DOHH2 (cell line): Measurements from ENCODE around the gene RRAGB.
A peak's percentile ranks its signal among the peaks of the same experiment; 100 is the strongest.

Experiments
- H3F3A ChIP-seq: fragments of 200-600 bp; sonication (generic), shearing (Covaris generic); 2 replicates; pipeline ENCODE4 v1.6.0; 2016; ENCODE audit warnings: antibody characterized with exemption, mild to moderate bottlenecking; ENCODE audit not compliant: control insufficient read depth, insufficient read depth
- H3K27ac ChIP-seq: fragments of 200-600 bp; sonication (generic); 2 replicates; pipeline ENCODE4 v1.5.1; 2014; ENCODE audit warnings: low read depth, mild to moderate bottlenecking, low read length, moderate library complexity
- H3K27me3 ChIP-seq: fragments of 200-600 bp; sonication (generic); 2 replicates; pipeline ENCODE4 v1.6.1; 2014; ENCODE audit warnings: mild to moderate bottlenecking, low read length, mixed read lengths; ENCODE audit not compliant: control insufficient read depth
- H3K36me3 ChIP-seq: fragments of 200-600 bp; sonication (generic); 2 replicates; pipeline ENCODE4 v1.6.1; 2014; ENCODE audit warnings: mild to moderate bottlenecking, low read length, moderate library complexity, mixed read lengths; ENCODE audit not compliant: control insufficient read depth
- H3K4me1 ChIP-seq: fragments of 200-600 bp; sonication (generic); 2 replicates; pipeline ENCODE4 v1.6.1; 2014; ENCODE audit warnings: mild to moderate bottlenecking, low read length, mixed read lengths; ENCODE audit not compliant: control insufficient read depth
- H3K4me2 ChIP-seq: fragments of 200-600 bp; sonication (generic); 2 replicates; pipeline ENCODE4 v1.6.0; 2014; ENCODE audit warnings: mild to moderate bottlenecking, low read length, moderate library complexity
- H3K4me3 ChIP-seq: fragments of 200-600 bp; sonication (generic); 2 replicates; pipeline ENCODE4 v1.5.1; 2014; ENCODE audit warnings: mild to moderate bottlenecking, low read length, mixed read lengths
- H3K79me2 ChIP-seq: fragments of 200-600 bp; sonication (generic); 2 replicates; pipeline ENCODE4 v1.6.1; 2014; ENCODE audit warnings: mild to moderate bottlenecking, low read length, mixed read lengths; ENCODE audit not compliant: control insufficient read depth
- H3K9me2 ChIP-seq: fragments of 200-600 bp; sonication (generic); replicated peaks from 2 replicates; pipeline ENCODE4 v1.6.1; 2014; ENCODE audit warnings: mild to moderate bottlenecking, low read length, mixed read lengths; ENCODE audit not compliant: control insufficient read depth
- H3K9me3 ChIP-seq: fragments of 200-600 bp; sonication (generic); 2 replicates; pipeline ENCODE4 v1.6.1; 2014; ENCODE audit warnings: antibody characterized with exemption, low read length, mixed read lengths; ENCODE audit not compliant: control insufficient read depth, insufficient read depth
- H4K20me1 ChIP-seq: fragments of 200-600 bp; sonication (generic); 2 replicates; pipeline ENCODE4 v1.6.0; 2014; ENCODE audit warnings: low read depth, mild to moderate bottlenecking, antibody characterized with exemption, low read length, moderate library complexity; ENCODE audit not compliant: control insufficient read depth, insufficient read depth
- CTCF ChIP-seq: fragments of 200-600 bp; sonication (generic); IDR thresholded peaks from one replicate; pipeline ENCODE4 v1.5.1; 2014; ENCODE audit warnings: antibody characterized with exemption, mild to moderate bottlenecking, low read depth, low read length; ENCODE audit not compliant: poor library complexity, severe bottlenecking
- EZH2phosphoT487 ChIP-seq: fragments of 200-600 bp; sonication (generic); IDR thresholded peaks from 2 replicates; pipeline ENCODE4 v1.6.1; 2017; ENCODE audit warnings: borderline replicate concordance, mild to moderate bottlenecking, antibody characterized with exemption, low read length, moderate library complexity, mixed read lengths

Gene RRAGB

DNA sequence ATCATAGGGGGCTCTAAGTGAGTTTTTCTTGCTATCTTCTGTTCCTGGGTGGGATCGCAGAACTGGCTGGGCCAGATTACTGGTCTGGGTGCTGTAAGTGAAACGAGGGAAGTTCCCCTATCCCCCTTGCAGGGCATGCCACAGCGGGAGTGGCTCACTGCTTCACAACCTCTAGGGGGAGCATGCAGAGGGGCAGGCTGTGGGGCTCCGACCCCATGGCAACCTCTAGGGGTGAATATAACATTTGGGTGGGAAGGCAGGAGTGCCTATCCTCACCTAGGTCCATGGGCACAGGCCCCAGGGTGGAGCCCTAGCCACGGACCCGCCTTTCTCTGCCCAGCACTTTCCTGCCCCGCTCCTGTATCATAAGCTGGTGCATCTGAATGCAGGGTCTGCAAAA lies 1.7 kb upstream of the RRAGB start:
- no peaks in the 10 kb centered on the region for H3K27me3 ChIP-seq
- no peaks in the 10 kb centered on the region for H3K9me2 ChIP-seq
- peaks cover 11% of the 10 kb centered on the region; the same call in 1 of the 2 replicates for H3K4me1 ChIP-seq
- no peak overlapping the region for H3K4me2 ChIP-seq
- no peaks in the 10 kb centered on the region for H3K9me3 ChIP-seq
- no peak overlapping the region for H3K4me3 ChIP-seq
- TF ChIP-seq EZH2phosphoT487 (no peak), CTCF (peak; percentile 51)
- no peak overlapping the region for H3K27ac ChIP-seq
- peaks cover 5% of the 10 kb centered on the region for H3K79me2 ChIP-seq
- H3F3A ChIP-seq, result no peaks in the 10 kb centered on the region
- peaks cover 3% of the 10 kb centered on the region; the same call in 1 of the 2 replicates for H3K36me3 ChIP-seq
- no peaks in the 10 kb centered on the region for H4K20me1 ChIP-seq

- Histone ChIP-seq H3K79me2 (peaks cover 5% of the 10 kb centered on the region), H3K27ac (peak overlapping the region; percentile 61; the same call in 1 of the 2 replicates), H3K4me1 (peaks cover 11% of the 10 kb centered on the region; the same call in 1 of the 2 replicates), H3K9me2 (no peaks in the 10 kb centered on the region), H3K4me2 (peak overlapping the region; percentile 81), H3K9me3 (no peaks in the 10 kb centered on the region), H3F3A (no peaks in the 10 kb centered on the region), H3K36me3 (peaks cover 3% of the 10 kb centered on the region), H4K20me1 (no peaks in the 10 kb centered on the region), H3K4me3 (peak overlapping the region; percentile 86), H3K27me3 (no peaks in the 10 kb centered on the region)
- TF ChIP-seq EZH2phosphoT487 (no peak), CTCF (no peak)
Measured at GRCh38 chrX:55716937-55717336, 612 bp upstream of the RRAGB start.

DNA sequence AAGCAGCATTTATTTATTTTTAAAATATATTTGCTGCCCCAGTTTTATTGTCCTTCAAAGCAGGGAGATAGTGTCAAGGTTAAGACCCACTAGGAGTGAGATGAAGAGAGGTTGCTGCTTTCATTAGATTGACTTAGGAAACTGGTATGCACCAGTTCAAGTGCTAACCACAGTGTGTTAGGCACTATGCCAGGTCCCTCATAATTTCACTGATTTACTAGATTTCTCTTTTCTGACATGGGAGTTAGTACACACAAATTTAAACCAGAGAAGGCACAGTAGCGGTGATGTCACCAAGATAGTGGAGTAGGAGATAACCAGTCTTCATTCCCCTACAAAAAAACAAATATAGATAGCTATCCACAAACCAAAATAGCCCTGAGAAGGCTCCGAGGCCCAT lies 14.3 kb downstream of the RRAGB start:
- no peaks in the 10 kb centered on the region for H3K9me2 ChIP-seq
- no peaks in the 10 kb centered on the region for H3K79me2 ChIP-seq
- H3F3A ChIP-seq, result no peaks in the 10 kb centered on the region
- TF ChIP-seq EZH2phosphoT487 (no peak), CTCF (no peak)
- no peaks in the 10 kb centered on the region for H3K27me3 ChIP-seq
- peaks cover 26% of the 10 kb centered on the region for H3K36me3 ChIP-seq
- no peaks in the 10 kb centered on the region for H3K9me3 ChIP-seq
- no peaks in the 10 kb centered on the region for H3K4me1 ChIP-seq
- no peak overlapping the region for H3K27ac ChIP-seq
- H4K20me1 ChIP-seq, result no peaks in the 10 kb centered on the region
- no peak overlapping the region for H3K4me2 ChIP-seq
- no peak overlapping the region for H3K4me3 ChIP-seq

GRCh38 chrX:55738969-55739368 lies 21.4 kb downstream of the RRAGB start:
- Histone ChIP-seq H3K9me3 (no peaks in the 10 kb centered on the region), H3K36me3 (peaks cover 12% of the 10 kb centered on the region; the same call in 1 of the 2 replicates), H3K79me2 (no peaks in the 10 kb centered on the region), H3K4me1 (no peaks in the 10 kb centered on the region), H3K4me2 (no peak overlapping the region), H3K9me2 (no peaks in the 10 kb centered on the region), H3F3A (no peaks in the 10 kb centered on the region), H4K20me1 (no peaks in the 10 kb centered on the region), H3K27me3 (no peaks in the 10 kb centered on the region), H3K4me3 (no peak overlapping the region), H3K27ac (no peak overlapping the region)
- TF ChIP-seq CTCF (no peak), EZH2phosphoT487 (no peak)
